ENCODE data around the gene SSH2.

Gene SSH2

GRCh38 chr17:29840884-29841283 is 89.1 kb downstream of the SSH2 start:
- Histone ChIP-seq H3K9me3 (ENCODE audit: insufficient read depth, low read length, severe bottlenecking) (no peaks in the 10 kb centered on the region), H2AFZ (ENCODE audit: low read depth, low read length) (no peak overlapping the region), H3K27ac (ENCODE audit: low read length) (no peak overlapping the region), H3K4me2 (ENCODE audit: insufficient read depth, low read length) (no peak overlapping the region), H3K27me3 (ENCODE audit: insufficient read depth, low read length, poor library complexity) (no peaks in the 10 kb centered on the region), H3K9ac (ENCODE audit: low read depth, low read length) (no peak overlapping the region), H3K4me1 (ENCODE audit: insufficient read depth, low read length) (no peaks in the 10 kb centered on the region), H3K4me3 (ENCODE audit: low read depth in 1 of 2, low read length in 2 of 2) (no peak overlapping the region), H3K79me2 (ENCODE audit: insufficient read depth, low read length) (peaks cover 17% of the 10 kb centered on the region), H4K20me1 (ENCODE audit: insufficient read depth, low read length) (peaks cover 18% of the 10 kb centered on the region), H3K36me3 (ENCODE audit: insufficient read depth, low read length) (0 out of 2 replicates have a peak, but pooled peaks cover 3% of the 10 kb centered on the region)
- DNase-seq (no peak), ATAC-seq (ENCODE audit: insufficient read depth, low read depth) (no peak)
- no peak for TF ChIP-seq EZH2 (IDR thresholded peaks at IDR 0.05; ENCODE audit: borderline replicate concordance, low read depth, low read length, severe bottlenecking)
- TF ChIP-seq CTCF (IDR thresholded peaks at IDR 0.05; ENCODE audit: borderline replicate concordance, extremely low read depth, low read length, poor library complexity, severe bottlenecking), result no peak

GRCh38 chr17:29839656-29840055 is 90.4 kb downstream of the SSH2 start:
- H3K9ac ChIP-seq (ENCODE audit: low read depth, low read length), result no peak overlapping the region
- DNase-seq (no peak), ATAC-seq (ENCODE audit: insufficient read depth, low read depth) (no peak)
- TF ChIP-seq CTCF (IDR thresholded peaks at IDR 0.05; ENCODE audit: borderline replicate concordance, extremely low read depth, low read length, poor library complexity, severe bottlenecking) (no peak), EZH2 (IDR thresholded peaks at IDR 0.05; ENCODE audit: borderline replicate concordance, low read depth, low read length, severe bottlenecking) (no peak)
- H3K4me3 ChIP-seq (ENCODE audit: low read depth in 1 of 2, low read length in 2 of 2), result no peak overlapping the region
- no peak overlapping the region for H2AFZ ChIP-seq (ENCODE audit: low read depth, low read length)
- 0 out of 2 replicates have a peak, but pooled peaks cover 3% of the 10 kb centered on the region for H3K36me3 ChIP-seq (ENCODE audit: insufficient read depth, low read length)
- no peaks in the 10 kb centered on the region for H3K4me1 ChIP-seq (ENCODE audit: insufficient read depth, low read length)
- no peak overlapping the region for H3K27ac ChIP-seq (ENCODE audit: low read length)
- H3K27me3 ChIP-seq (ENCODE audit: insufficient read depth, low read length, poor library complexity), result no peaks in the 10 kb centered on the region
- no peaks in the 10 kb centered on the region for H3K9me3 ChIP-seq (ENCODE audit: insufficient read depth, low read length, severe bottlenecking)
- H4K20me1 ChIP-seq (ENCODE audit: insufficient read depth, low read length), result peaks cover 18% of the 10 kb centered on the region
- peaks cover 15% of the 10 kb centered on the region for H3K79me2 ChIP-seq (ENCODE audit: insufficient read depth, low read length)
- no peak overlapping the region for H3K4me2 ChIP-seq (ENCODE audit: insufficient read depth, low read length)

- no peak for DNase-seq
- no peak overlapping the region for H3K27ac ChIP-seq (ENCODE audit: low read length)
- H3K9ac ChIP-seq (ENCODE audit: low read depth, low read length), result no peak overlapping the region
- no peaks in the 10 kb centered on the region for H3K9me3 ChIP-seq (ENCODE audit: insufficient read depth, low read length, severe bottlenecking)
- H3K4me1 ChIP-seq (ENCODE audit: insufficient read depth, low read length), result no peaks in the 10 kb centered on the region
- no peak overlapping the region for H3K4me2 ChIP-seq (ENCODE audit: insufficient read depth, low read length)
- H4K20me1 ChIP-seq (ENCODE audit: insufficient read depth, low read length), result peaks cover 18% of the 10 kb centered on the region
- H3K79me2 ChIP-seq (ENCODE audit: insufficient read depth, low read length), result peaks cover 11% of the 10 kb centered on the region
- no peaks in the 10 kb centered on the region for H3K27me3 ChIP-seq (ENCODE audit: insufficient read depth, low read length, poor library complexity)
- no peaks in the 10 kb centered on the region for H3K36me3 ChIP-seq (ENCODE audit: insufficient read depth, low read length)
- H3K4me3 ChIP-seq (ENCODE audit: low read depth in 1 of 2, low read length in 2 of 2), result no peak overlapping the region
- TF ChIP-seq CTCF (IDR thresholded peaks at IDR 0.05; ENCODE audit: borderline replicate concordance, extremely low read depth, low read length, poor library complexity, severe bottlenecking) (no peak), EZH2 (IDR thresholded peaks at IDR 0.05; ENCODE audit: borderline replicate concordance, low read depth, low read length, severe bottlenecking) (no peak)
- no peak overlapping the region for H2AFZ ChIP-seq (ENCODE audit: low read depth, low read length)
- ATAC-seq (ENCODE audit: insufficient read depth, low read depth), result no peak
These were observed 91.1 kb downstream of the SSH2 start for GRCh38 chr17:29838961-29839360.

DNA sequence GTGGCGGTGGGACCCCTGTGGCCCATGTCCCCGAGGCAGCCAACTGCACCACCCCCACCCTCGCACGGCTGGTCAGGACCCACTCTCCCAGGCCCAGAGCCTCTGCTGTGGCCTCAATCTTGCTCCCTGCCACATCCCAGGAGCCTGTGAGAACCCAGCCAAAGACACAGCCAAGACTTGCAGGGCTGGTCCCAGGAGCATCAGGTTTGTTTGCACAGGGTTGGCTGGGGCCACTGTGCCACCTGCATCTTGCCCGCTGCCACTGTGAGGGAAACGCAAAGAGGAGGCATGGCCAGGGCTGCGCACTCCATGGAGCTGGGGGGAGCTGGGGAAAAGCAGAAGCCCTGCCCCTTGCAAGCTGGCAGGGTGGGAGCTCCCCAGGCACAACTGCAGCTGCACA is 92.5 kb downstream of the SSH2 start:
- no peak for TF ChIP-seq CTCF (IDR thresholded peaks at IDR 0.05; ENCODE audit: borderline replicate concordance, extremely low read depth, low read length, poor library complexity, severe bottlenecking)
- no peak for TF ChIP-seq EZH2 (IDR thresholded peaks at IDR 0.05; ENCODE audit: borderline replicate concordance, low read depth, low read length, severe bottlenecking)

More for the DNA sequence above, 92.5 kb downstream of the SSH2 start:
- no peak for DNase-seq
- H4K20me1 ChIP-seq (ENCODE audit: insufficient read depth, low read length), result peaks cover 18% of the 10 kb centered on the region
- H3K9me3 ChIP-seq (ENCODE audit: insufficient read depth, low read length, severe bottlenecking), result no peaks in the 10 kb centered on the region
- peaks cover 11% of the 10 kb centered on the region for H3K79me2 ChIP-seq (ENCODE audit: insufficient read depth, low read length)
- no peak overlapping the region for H3K9ac ChIP-seq (ENCODE audit: low read depth, low read length)
- ATAC-seq (ENCODE audit: insufficient read depth, low read depth), result 0 out of 3 replicates have a peak, but pooled peaks have one; percentile 14
- no peak overlapping the region for H3K27ac ChIP-seq (ENCODE audit: low read length)
- no peak overlapping the region for H2AFZ ChIP-seq (ENCODE audit: low read depth, low read length)
- no peaks in the 10 kb centered on the region for H3K4me1 ChIP-seq (ENCODE audit: insufficient read depth, low read length)
- H3K36me3 ChIP-seq (ENCODE audit: insufficient read depth, low read length), result no peaks in the 10 kb centered on the region
- H3K27me3 ChIP-seq (ENCODE audit: insufficient read depth, low read length, poor library complexity), result no peaks in the 10 kb centered on the region
- no peak overlapping the region for H3K4me2 ChIP-seq (ENCODE audit: insufficient read depth, low read length)
- H3K4me3 ChIP-seq (ENCODE audit: low read depth in 1 of 2, low read length in 2 of 2), result no peak overlapping the region
